GM18526 (cell line): ENCODE results near the gene MAOB.

Experiments
- POLR2A ChIP-seq: IDR thresholded peaks from 3 replicates; pipeline ENCODE4 v1.6.1; 2011; ENCODE audit not compliant: insufficient read length; ENCODE audit errors: extremely low read depth

MAOB gene

GRCh38 chrX:43743100-43743822 is 139.0 kb downstream of the MAOB start:
- no peak for TF ChIP-seq POLR2A

- no peak for TF ChIP-seq POLR2A
These were observed 140.2 kb downstream of the MAOB start for GRCh38 chrX:43741843-43742573.

- TF ChIP-seq POLR2A = no peak
These were observed 146.3 kb downstream of the MAOB start for GRCh38 chrX:43735957-43736356.

GRCh38 chrX:43735534-43735933 is 146.7 kb downstream of the MAOB start:
- no peak for TF ChIP-seq POLR2A

- TF ChIP-seq POLR2A = no peak
These were observed 147.8 kb downstream of the MAOB start for GRCh38 chrX:43734444-43734843.

GRCh38 chrX:43733699-43734098 is 148.6 kb downstream of the MAOB start:
- no peak for TF ChIP-seq POLR2A

GRCh38 chrX:43731086-43731485 is 151.2 kb downstream of the MAOB start:
- TF ChIP-seq POLR2A = no peak

- TF ChIP-seq POLR2A = no peak
These were observed 153.3 kb downstream of the MAOB start for GRCh38 chrX:43728966-43729365.

GRCh38 chrX:43728002-43728401 is 154.2 kb downstream of the MAOB start:
- no peak for TF ChIP-seq POLR2A

GRCh38 chrX:43720961-43721360 is 161.3 kb downstream of the MAOB start:
- no peak for TF ChIP-seq POLR2A

GRCh38 chrX:43720082-43720481 is 162.2 kb downstream of the MAOB start:
- TF ChIP-seq POLR2A = no peak

GRCh38 chrX:43718956-43719355 is 163.3 kb downstream of the MAOB start:
- no peak for TF ChIP-seq POLR2A

GRCh38 chrX:43718546-43718945 is 163.7 kb downstream of the MAOB start:
- no peak for TF ChIP-seq POLR2A

- no peak for TF ChIP-seq POLR2A
These were observed 164.2 kb downstream of the MAOB start for GRCh38 chrX:43718081-43718480.

- TF ChIP-seq POLR2A = no peak
These were observed 165.1 kb downstream of the MAOB start for GRCh38 chrX:43717161-43717560.

- TF ChIP-seq POLR2A = no peak
These were observed 165.6 kb downstream of the MAOB start for GRCh38 chrX:43716696-43717095.
